Right lobe of liver (tissue), 6 donors: ENCODE measurements around the gene SNCAIP. TPM values are rescaled to one million over a fixed set of nuclear protein-coding genes. Genes with fewer than 3 reads are reported as not detected.

Source experiments
- ATAC-seq, 4 donors: fragments of 200-7000 bp; cut with Tn5 transposase; one replicate each; pipeline ENCODE4 v1.9.1; 2020; ENCODE audit warnings: mild to moderate bottlenecking in 4 of 4, moderate library complexity in 4 of 4
- DNase-seq, 3 donors: peaks; one replicate each; pipeline ENCODE4 v3.0.0-alpha.2; 2020
- H3K27ac ChIP-seq, 3 donors: fragments of 200-600 bp; one replicate each; pipeline ENCODE4 v1.8.0; 2022
- H3K27me3 ChIP-seq, 2 donors: fragments of 200-600 bp; one replicate each; pipeline ENCODE4 v1.8.0; 2022
- H3K36me3 ChIP-seq, 4 donors: fragments of 200-600 bp; sonication (generic) in 1 of 4; one replicate each; pipeline versions ENCODE4 v1.5.1 to v1.8.0; 2017 to 2022; ENCODE audit warnings: control low read depth in 1 of 4
- H3K4me1 ChIP-seq, 4 donors: fragments of 200-600 bp; sonication (generic) in 1 of 4; one replicate each; pipeline versions ENCODE4 v1.5.1 to v1.8.0; 2017 to 2022; ENCODE audit warnings: control low read depth in 1 of 4
- H3K4me3 ChIP-seq, 3 donors: fragments of 200-600 bp; one replicate each; pipeline ENCODE4 v1.8.0; 2022
- H3K9me3 ChIP-seq, 4 donors: fragments of 200-600 bp; sonication (generic) in 1 of 4; one replicate each; pipeline versions ENCODE4 v1.5.1 to v1.8.0; 2017 to 2022; ENCODE audit warnings: control low read depth in 1 of 4
- POLR2A ChIP-seq: fragments of 450-650 bp; IDR thresholded peaks from one replicate; pipeline ENCODE4 v1.6.1; 2017; ENCODE audit warnings: antibody characterized with exemption, mild to moderate bottlenecking
- WGBS: methylation state at CpG from one replicate; pipeline ENCODE4 v1.1.6; 2018; ENCODE audit warnings: low coverage, low lambda C conversion rate; ENCODE audit not compliant: insufficient coverage; ENCODE audit errors: missing lambda C conversion rate; 5-methylcytosine and 5-hydroxymethylcytosine counted together
- intact Hi-C, 2 donors: fragments of 100-400 bp; cut with DNase I; formaldehyde crosslinking; loops; one replicate each; pipeline versions ENCODE4 v1.11.2 to v1.14.1; 2022
- total RNA-seq, 6 experiments: library from RNA; depleted of rRNA in 2 of 6; stranded (reverse); fragments of >200 nt in 2 of 6; fragmentation: NEBNext Ultra II Directional in 3 of 6; extraction: Animal tissue kit (Norgen Biotek cat#: 25700) in 3 of 6; gene quantifications; one replicate each; pipeline versions ENCODE4 v1.1.0 to v1.2.4, GENCODE V29; 2016 to 2023
- TF ChIP-seq, protein P1 (sequence below), 4 donors: fragments of 200-600 bp in 3 of 4; fragments of 450-650 bp in 1 of 4; IDR thresholded peaks; one replicate each; pipeline versions ENCODE4 v1.5.1 to v1.8.0; 2016 to 2022; ENCODE audit warnings: antibody characterized with exemption in 4 of 4, mild to moderate bottlenecking in 2 of 4
- donor health status: DM: no; HTN: yes; CAD: no.
- donor health status: DM: no; HTN: no; CAD: no.
- donor health status: DM: no; HTN: no; CAD: no.
- donor health status: DM: no; HTN: yes; CAD: no.
- donor health status: DM: no; HTN: yes; CAD: no.

Gene SNCAIP
- total RNA-seq, 6 experiments from 2014 or later = 0.19 to 0.65 (median 0.32) TPM; not detected in 1

DNA sequence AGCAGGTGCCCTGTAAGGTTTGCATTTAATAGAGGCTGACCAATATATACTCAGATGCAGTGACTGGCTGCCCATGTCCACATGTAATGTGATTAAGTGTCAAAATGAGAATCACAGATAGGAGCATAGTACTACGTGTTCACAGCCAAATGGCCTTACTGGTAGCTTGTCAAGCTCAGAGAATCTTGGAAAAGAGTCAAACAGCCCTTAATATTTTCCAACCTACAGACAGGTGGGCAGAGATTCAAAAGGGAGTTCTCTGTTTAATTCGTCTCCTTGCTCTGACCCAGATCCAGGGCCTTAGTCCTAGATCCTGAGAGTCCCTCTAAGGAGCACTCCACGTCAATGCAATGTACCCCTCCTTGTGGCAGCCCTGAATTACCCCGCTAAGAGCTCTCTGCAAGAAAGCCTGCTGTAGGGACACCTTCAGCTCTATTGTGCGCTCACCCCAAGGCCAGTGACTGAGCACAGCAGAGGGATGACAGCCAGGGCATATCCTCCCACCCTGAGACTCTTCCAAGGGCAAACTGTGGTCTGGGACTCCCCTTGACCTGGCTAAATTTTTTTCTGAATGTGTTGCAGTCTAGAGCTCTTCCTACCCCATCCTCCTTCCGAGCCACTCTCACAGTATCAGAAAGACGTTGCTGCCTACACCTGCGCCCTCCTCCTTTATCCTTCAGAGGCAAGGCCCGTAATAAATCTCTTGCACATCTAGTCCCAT, 159.2 kb downstream of the SNCAIP start:
- no peak overlapping the region for H3K27ac ChIP-seq
- H3K36me3 ChIP-seq = peaks cover 0 to 6% (median 0%) of the 10 kb centered on the region in 4 donors
- no peaks in the 10 kb centered on the region for H3K27me3 ChIP-seq
- intact Hi-C loops = no loop called here
- H3K9me3 ChIP-seq = no peaks in the 10 kb centered on the region
- no peak for DNase-seq
- TF ChIP-seq POLR2A = no peak
- TF ChIP-seq, protein P1, sequence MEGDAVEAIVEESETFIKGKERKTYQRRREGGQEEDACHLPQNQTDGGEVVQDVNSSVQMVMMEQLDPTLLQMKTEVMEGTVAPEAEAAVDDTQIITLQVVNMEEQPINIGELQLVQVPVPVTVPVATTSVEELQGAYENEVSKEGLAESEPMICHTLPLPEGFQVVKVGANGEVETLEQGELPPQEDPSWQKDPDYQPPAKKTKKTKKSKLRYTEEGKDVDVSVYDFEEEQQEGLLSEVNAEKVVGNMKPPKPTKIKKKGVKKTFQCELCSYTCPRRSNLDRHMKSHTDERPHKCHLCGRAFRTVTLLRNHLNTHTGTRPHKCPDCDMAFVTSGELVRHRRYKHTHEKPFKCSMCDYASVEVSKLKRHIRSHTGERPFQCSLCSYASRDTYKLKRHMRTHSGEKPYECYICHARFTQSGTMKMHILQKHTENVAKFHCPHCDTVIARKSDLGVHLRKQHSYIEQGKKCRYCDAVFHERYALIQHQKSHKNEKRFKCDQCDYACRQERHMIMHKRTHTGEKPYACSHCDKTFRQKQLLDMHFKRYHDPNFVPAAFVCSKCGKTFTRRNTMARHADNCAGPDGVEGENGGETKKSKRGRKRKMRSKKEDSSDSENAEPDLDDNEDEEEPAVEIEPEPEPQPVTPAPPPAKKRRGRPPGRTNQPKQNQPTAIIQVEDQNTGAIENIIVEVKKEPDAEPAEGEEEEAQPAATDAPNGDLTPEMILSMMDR (IDR thresholded peaks at IDR 0.05) = no peak
- 73% methylated on average over 5 of the region's 9 CpGs for WGBS
- H3K4me3 ChIP-seq = no peak overlapping the region
- H3K4me1 ChIP-seq = peaks cover 0 to 37% (median 0%) of the 10 kb centered on the region in 4 donors
- ATAC-seq = peak; percentile 21 to 33 (median 25)

DNA sequence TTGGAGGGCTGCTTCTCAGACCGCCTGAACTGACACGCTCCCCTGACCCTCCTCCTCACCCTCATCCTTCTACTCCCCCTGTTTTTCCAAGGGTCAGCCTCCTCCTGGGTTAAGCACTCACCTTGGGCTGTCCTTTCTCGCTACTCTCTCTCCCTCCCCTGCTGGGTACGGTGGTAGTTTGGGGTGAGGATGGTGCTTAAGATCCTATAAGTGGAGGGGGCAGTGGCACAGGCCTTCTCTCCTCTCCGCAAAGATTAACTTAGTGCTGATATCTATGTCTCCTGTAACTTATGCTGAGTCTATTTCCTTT, 159.7 kb downstream of the SNCAIP start:
- DNase-seq (no peak), ATAC-seq (peak in 1 of 4 donors; percentile 14)
- TF ChIP-seq POLR2A = no peak
- TF ChIP-seq, protein P1 (IDR thresholded peaks at IDR 0.05) = no peak
- H3K27ac ChIP-seq = no peak overlapping the region
- intact Hi-C loops = no loop called here
- 100% methylated on average over 4 of the region's 5 CpGs for WGBS
- peaks cover 0 to 6% (median 0%) of the 10 kb centered on the region in 4 donors for H3K36me3 ChIP-seq
- no peaks in the 10 kb centered on the region for H3K9me3 ChIP-seq
- H3K4me3 ChIP-seq = no peak overlapping the region
- H3K27me3 ChIP-seq = no peaks in the 10 kb centered on the region
- H3K4me1 ChIP-seq = peaks cover 0 to 37% (median 0%) of the 10 kb centered on the region in 4 donors

DNA sequence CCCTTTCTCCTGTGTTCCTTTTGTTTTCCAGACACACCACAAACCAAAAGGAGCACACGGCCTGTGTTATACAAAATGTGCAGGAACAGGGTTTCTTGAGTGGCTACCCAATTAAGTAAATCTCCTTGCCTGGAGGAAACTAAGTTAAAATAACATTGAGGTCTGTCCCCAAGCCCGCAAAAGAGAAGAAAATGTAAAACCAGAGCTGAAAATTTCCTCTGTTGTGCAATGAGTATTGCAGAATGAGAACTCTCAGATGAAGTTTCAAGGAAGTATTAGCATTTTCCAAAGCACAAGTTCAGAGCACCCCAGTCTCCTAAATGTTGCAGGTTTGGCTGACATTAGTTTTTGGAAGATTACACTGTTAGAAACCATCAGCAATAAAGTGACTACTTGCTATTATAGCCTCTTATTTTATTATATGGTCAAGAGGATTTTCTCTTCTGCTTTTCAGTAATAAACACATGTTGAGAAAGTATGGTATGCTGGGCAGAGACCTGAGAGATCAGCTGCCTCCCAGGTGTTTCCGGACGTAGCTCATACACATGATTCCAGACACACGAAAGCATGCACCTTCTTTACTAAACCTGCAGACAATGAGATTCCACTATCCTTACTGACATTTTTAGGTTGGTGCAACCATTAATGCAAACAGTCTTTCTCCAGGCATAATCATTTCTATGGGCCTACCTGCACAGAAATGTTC, 161.3 kb downstream of the SNCAIP start:
- Histone ChIP-seq H3K27me3 (no peaks in the 10 kb centered on the region), H3K36me3 (peaks cover 0 to 6% (median 0%) of the 10 kb centered on the region in 4 donors), H3K4me1 (peaks cover 0 to 37% (median 0%) of the 10 kb centered on the region in 4 donors), H3K27ac (no peak overlapping the region), H3K4me3 (no peak overlapping the region), H3K9me3 (no peaks in the 10 kb centered on the region)
- 66% methylated on average over 5 of the region's 5 CpGs for WGBS
- TF ChIP-seq, protein P1 (IDR thresholded peaks at IDR 0.05) = no peak
- no peak for TF ChIP-seq POLR2A
- ATAC-seq (peak in 2 of 4 donors; percentile 28 to 55), DNase-seq (no peak)
- intact Hi-C loops = no loop called here

DNA sequence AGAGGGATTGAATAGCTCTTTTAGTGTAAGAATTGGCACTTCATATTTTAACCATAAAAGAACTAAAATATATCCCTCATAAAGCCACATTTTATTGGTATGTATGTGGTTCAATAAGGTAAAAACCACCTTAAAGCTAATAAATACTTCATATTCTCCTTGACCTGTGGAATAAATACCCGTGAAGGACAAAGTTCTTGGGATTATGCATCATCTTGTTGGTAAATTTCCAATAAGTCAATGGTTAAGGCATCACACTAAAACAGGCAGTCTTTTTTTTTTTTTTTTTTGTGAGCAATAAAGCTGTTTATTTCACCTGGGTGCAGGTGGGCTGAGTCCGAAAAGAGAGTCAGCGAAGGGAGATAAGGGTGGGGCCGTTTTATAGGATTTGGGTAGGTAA, 161.9 kb downstream of the SNCAIP start:
- Histone ChIP-seq H3K4me1 (peaks cover 0 to 37% (median 0%) of the 10 kb centered on the region in 4 donors), H3K9me3 (no peaks in the 10 kb centered on the region), H3K4me3 (no peak overlapping the region), H3K27ac (no peak overlapping the region), H3K27me3 (no peaks in the 10 kb centered on the region), H3K36me3 (peaks cover 0 to 3% (median 0%) of the 10 kb centered on the region in 4 donors)
- intact Hi-C loops = no loop called here
- DNase-seq (no peak), ATAC-seq (no peak)
- TF ChIP-seq, protein P1 (IDR thresholded peaks at IDR 0.05) = no peak
- no peak for TF ChIP-seq POLR2A
- 59% methylated on average over 1 of the region's 4 CpGs for WGBS
